ENCODE results near the gene TNXB.
"Not testable (repeated sequence)": the region's sequence is repeated elsewhere in the genome, so short reads cannot be mapped to it uniquely, and the experiment has no call there.

TNXB gene

DNA sequence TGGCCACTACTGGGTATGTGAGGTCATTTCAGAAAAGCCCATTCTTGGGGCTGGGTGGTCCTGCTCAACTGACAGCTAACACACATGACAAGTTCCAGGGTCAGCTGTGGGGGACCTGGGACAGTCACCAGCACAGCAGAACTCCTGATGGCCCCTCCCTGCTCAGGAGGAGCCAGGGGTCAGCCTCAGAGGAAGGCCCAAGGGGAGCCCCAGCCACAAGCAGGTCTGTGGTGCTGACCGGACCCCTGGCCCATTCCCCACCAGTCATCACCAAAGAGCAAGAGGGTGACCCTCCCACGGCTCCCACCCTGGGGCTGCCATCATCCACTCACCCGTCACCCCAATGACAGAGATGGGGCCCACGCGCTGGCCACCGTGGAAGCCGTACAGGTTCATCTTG, 52.9 kb downstream of the TNXB start:
- no peak for DNase-seq

DNA sequence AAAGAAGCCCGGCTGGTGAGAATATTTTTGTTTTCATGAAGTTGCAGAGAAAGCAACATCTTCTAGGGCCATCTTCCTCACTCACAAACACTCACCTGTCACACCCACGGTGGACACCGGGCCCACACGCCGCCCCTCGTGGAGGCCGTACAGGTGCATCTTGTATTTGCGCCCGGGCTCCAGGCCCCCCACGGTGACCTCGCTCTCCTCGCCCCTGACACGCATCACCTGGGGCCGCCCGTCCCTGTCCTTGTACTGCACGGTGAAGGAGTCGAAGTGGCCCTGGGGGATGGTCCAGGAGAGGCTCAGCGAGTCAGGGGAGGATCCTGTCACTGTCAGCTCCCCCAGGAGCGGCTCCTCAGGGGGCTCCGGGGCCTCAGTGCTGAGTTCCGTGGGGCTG, 53.4 kb downstream of the TNXB start:
- DNase-seq, result not testable (repeated sequence)

DNA sequence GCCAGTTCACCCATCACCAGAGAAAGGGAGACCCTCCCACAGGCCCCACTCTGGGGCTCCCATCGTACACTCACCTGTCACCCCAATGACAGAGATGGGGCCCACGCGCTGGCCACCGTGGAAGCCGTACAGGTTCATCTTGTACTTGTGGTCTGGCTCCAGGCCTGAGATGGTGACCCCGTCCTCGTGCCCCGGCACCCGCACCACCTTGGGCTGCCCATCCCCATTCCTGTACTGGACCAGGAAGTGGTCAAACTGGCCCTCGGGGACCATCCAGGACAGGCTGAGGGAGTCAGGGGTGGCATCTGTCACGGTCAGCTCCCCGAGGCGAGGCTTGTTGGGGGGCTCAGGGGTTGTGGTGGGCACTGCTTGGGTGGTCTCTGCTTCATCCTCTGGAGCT, 55.8 kb downstream of the TNXB start:
- DNase-seq, result not testable (repeated sequence)

DNA sequence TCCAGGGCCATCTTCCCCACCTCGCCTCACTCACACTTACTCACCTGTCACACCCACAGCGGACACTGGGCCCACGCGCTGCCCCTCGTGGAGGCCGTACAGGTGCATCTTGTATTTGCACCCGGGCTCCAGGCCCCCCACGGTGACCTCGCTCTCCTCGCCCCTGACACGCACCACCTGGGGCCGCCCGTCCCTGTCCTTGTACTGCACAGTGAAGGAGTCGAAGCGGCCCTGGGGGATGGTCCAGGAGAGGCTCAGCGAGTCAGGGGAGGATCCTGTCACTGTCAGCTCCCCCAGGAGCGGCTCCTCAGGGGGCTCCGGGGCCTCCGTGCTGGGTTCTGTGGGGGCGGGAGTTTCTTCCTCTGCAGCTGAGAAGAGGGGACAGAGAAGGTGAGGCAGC, 56.5 kb downstream of the TNXB start:
- not testable (repeated sequence) for DNase-seq

DNA sequence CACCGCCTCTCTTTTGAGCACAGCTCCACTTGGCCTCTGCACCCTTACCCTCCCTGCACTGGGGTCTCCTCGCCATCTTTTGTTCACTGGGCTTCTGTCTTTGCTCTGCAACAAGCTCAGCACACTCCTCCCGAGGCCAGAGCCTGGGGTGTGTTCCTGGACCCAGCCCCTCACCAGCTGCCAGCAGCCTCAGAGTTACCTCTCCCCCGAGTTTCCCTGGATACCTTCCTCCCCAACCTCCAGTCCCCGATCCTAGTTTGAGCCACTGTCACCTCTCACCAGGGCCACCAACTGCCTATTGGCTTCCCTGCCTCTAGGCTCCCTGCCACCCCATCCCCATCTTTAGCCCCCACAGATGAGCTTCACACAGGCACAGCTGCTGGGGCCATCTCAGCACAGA, 58.6 kb downstream of the TNXB start:
- no peak for DNase-seq

DNA sequence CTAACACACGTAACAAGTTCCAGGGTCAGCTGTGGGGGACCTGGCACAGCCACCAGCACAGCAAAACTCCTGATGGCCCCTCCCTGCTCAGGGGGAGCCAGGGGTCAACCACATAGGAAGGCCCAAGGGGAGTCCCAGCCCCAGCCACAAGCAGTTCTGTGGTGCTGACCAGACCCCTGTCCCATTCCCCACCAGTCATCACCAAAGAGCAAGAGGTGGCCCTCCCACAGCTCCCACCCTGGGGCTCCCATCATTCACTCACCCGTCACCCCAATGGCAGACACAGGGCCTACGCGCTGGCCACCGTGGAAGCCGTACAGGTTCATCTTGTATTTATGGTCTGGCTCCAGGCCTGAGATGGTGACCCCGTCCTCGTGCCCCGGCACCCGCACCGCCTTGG, 59.4 kb downstream of the TNXB start:
- not testable (repeated sequence) for DNase-seq

DNA sequence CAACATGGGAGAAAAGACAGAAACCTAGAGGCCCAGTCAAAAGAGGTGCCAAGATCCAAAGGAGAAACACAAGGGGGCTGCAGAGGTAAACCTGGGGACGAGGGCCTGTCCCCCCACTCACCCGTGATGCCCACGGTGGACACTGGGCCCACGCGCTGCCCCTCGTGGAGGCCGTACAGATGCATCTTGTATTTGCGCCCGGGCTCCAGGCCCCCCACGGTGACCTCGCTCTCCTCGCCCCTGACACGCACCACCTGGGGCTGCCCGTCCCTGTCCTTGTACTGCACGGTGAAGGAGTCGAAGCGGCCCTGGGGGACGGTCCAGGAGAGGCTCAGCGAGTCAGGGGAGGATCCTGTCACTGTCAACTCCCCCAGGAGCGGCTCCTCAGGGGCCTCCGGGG, 60.0 kb downstream of the TNXB start:
- DNase-seq, result not testable (repeated sequence)

DNA sequence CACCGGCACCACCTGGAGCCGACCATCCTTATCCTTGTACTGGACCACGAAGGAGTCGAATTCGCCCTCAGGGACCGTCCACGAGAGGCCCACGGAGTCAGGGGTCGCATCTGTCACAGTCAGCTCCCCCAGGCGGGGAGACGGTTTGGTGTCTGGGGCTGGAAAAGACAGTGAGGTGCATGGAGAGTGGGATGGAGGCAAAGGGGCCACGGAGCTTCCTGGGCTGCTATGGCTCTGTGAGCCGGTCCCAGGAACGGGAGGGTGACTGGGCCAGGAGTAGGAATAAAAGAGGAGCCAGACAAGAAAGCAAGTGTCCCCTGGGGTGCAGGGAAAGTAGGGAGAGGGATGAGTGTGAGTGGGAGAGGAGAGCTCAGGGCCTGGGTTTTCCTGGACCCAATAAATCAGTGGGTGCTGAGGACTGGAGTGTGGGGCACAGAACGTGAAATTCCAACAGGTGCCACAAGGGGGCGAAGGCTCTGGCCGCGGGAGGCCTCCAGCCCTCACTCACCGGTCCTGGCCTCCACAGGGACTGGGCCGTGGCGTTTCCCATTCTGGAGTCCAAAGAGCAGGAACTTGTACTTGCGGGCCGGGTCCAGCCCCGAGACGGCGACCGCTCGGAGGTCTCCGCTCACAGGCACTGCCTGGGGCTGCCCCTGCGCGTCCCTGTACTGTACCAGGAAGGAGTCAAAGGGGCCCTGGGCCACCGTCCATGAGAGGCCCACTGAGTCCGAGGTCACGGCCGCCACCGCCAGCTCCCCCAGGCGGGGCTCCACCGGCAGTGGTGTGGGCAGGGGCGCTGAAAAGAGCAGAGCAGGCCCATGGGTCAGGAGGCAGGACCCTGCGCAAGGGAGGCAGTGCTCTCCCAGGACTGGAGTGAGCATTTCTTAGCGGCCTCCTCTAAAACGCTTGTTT, 61.0 kb downstream of the TNXB start:
- peak; percentile 28 to 64 (median 46) for DNase-seq

DNA sequence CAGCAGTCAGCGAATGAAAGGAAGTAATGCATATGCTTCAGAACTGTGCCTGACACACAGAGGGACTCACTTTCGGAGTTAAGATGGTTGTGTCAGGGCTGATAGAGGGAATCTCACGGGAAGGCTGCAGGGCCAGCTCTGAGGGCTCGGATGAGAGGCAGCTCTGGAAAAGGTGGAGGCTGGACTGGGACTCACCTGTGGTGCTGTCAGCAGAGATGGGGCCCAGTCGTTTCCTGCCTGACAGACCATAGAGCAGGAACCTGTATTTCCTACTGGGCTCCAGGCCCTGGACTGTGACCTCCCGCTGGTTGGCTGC, 61.6 kb downstream of the TNXB start:
- DNase-seq, result no peak

DNA sequence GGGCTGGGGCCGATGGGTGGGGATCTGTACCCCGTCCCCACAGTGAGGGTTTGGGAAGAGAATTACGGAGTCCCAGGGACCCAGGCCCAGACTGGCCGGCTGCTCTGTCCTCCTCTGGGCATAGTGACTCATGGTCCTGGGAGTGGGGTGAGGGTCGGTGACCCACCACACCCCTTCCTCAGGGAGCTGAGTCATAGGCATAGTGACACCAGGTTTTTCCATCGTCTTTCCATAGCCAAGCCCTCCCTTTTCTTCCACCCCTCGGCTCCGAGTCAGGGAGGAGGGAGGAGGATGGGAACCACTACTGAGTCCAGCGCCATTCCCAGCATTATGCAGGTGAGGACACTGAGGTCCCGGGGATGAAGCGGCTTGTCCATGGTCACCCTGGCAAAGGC, 62.1 kb downstream of the TNXB start:
- DNase-seq, result no peak

DNA sequence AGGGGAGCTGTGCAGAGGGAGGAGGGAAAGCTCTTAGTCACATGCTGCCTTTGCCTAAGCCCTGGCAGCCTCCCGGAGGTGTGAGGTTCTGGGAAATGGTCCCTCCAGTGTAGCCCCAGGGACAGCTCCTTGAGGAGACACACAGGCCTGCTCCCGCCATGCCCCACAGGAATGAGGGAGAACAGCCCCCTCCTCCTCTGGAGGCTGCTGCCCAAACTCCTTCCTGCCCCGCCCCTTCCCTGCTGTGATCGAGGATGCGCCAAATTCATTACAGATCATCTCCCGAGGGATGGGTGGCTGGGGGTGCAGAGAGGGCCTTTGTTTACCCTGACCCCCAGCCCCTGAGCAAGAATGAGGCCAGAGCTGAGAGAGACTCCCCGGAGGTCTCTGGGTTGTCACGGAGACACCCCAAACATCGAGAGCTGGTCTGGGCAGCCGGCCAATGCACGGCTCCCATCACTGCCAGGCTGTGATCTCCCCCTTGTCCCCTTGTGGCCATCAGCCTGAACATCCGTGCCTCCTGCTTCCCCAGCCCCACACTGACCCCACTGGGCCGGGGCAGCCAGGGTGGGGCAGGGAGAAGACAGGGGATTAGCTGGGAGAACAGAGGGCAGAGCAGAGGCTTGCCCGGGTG, 62.6 kb downstream of the TNXB start:
- no peak for DNase-seq

DNA sequence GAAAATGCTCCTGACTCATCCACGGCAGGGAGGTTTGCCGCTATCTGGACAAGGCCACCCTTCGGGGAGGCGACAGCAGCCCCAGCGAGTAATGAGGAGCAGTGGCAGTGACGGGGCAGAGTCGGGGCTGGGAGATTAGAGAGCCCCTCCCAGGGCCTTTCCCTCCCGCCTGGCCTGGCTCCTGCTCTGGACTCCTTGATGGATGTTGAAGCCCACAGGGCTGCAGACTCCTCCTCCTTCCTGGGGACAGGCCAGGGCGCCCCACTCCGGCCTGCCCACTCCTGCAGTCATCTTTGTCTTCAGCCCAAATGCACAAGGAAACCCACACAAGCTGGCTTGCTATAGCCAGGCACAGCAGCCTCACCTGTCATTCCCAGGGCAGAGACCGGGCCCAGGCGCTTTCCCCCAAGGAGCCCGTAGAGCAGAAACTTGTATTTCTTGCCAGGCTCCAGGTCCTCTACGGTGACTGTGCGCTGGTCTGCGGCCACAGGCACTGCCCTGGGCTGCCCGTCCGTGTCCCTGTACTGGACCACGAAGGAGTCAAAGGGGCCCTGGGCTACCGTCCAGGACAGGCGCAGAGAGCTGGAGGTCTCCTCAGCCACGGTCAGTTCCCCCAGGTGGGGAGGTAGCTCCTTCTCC, 63.2 kb downstream of the TNXB start:
- no peak for DNase-seq

DNA sequence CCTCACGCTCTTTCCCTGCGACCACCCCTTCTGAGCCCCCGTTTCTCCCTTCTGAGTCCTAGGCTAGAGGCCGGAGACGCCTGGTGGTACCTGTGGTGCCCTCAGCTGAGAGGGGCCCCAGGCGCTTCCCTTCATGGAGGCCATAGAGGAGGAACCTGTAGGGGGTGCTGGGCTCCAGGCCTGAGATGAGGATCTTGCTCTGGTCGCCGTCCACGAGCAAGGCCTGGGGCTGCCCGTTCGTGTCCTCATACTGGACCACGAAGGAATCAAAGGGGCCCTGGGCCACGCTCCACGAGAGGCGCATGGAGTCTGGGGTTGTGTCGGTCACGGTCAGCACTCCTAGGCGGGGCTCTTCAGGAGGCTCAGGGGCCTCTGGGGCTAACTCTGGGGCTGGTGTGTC, 64.2 kb downstream of the TNXB start:
- not testable (repeated sequence) for DNase-seq

DNA sequence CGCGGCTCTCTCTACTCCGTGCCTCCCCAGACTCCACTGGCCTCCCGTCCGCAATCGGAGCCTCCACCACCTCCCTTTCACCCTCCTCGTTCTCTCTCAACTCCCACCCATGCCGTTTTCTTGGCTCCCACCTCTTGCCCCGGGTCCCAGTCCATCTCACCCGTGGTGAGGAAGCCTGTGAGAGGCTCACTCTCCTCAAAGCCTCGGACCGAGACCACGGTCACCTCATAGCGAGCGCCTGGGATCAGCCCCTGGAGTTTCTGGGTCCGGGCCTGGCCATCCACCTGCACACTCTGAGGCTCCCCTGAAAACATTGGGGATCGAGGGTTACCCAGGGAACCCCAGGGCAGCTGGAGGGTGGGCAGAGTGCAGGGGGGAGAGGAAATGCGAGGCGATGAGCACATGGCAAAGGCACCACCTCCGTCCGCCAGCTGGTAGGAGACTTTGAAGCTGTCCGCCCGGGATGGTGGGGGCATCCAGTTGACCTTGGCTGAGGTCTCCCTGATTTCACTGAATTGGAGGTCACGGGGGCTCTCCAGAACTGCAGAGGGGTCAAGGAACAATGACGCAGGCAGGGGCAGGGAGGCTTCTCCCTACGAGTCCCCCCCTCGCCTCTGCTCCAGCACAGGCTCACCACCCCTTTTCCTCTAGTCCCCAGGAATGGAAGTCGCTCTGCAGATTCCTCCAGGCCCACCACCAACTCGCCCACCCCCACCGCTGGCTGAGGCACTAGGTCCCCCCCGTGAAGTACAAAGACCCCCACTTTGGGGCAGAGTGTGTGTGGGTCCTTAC, 65.4 kb downstream of the TNXB start:
- not testable (repeated sequence) for DNase-seq

DNA sequence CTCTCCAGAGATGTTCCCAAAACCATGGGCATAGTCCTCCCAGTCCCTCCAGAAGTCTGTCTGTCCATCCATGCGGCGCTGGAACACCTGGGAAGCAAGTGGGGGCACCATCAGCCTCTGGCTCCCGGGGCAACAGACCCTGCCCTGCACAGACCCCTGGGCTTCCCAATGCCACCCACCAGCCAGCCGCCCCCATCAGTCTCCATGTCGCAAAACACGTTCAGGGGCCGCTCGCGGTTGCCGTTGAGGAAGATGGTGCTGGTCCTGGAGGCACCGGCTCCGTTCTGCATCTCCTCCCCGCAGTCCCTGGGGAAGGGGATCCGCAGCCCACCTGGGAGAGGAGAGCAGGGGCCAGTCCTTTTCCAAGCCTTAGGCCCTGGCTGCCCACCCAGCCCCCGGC, 66.9 kb downstream of the TNXB start:
- DNase-seq, result not testable (repeated sequence)

DNA sequence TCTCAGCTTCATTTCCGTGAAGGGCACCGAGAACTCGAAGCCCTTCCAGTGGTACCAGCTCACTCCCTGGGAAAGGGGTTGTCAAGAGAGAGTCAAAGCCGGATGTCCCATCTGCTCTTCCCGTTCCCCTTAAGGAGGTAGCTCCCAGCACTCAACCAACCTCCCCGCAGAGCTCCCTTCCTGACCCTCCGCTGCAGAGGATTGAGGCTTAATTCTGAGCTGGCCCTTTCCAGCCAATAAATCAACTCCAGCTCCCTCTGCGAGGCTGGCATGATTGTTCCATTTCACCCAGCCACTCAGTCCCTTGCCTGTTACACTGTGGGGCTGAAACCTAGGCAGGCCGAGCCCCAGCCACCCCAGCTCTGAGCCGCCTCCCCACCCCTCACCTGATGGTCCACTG, 67.8 kb downstream of the TNXB start:
- not testable (repeated sequence) for DNase-seq

DNA sequence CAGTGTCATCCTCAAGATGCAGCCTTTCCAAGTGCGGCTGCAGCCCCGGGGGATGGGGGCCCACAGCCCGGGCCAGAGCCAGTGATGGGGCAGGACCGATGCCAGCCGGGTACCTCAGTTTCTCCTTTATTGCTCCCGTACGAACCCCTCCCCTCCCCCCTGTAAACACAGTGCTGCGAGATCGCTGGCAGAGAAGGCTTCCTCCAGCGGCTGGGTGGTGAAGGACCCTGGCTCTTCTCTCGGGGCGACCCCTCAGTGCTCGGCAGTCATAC, 68.2 kb downstream of the TNXB start:
- not testable (repeated sequence) for DNase-seq

DNA sequence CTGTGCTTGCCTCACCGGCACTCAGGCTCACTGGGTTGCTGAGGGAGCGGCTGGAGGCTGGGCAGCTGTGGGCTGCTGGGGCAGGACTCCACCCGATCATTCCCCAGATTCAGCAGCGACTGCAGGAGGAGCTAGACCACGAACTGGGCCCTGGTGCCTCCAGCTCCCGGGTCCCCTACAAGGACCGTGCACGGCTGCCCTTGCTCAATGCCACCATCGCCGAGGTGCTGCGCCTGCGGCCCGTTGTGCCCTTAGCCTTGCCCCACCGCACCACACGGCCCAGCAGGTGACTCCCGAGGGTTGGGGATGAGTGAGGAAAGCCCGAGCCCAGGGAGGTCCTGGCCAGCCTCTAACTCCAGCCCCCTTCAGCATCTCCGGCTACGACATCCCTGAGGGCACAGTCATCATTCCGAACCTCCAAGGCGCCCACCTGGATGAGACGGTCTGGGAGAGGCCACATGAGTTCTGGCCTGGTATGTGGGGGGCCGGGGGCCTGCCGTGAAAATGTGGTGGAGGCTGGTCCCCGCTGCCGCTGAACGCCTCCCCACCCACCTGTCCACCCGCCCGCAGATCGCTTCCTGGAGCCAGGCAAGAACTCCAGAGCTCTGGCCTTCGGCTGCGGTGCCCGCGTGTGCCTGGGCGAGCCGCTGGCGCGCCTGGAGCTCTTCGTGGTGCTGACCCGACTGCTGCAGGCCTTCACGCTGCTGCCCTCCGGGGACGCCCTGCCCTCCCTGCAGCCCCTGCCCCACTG, 68.7 kb downstream of the TNXB start:
- DNase-seq, result not testable (repeated sequence)

DNA sequence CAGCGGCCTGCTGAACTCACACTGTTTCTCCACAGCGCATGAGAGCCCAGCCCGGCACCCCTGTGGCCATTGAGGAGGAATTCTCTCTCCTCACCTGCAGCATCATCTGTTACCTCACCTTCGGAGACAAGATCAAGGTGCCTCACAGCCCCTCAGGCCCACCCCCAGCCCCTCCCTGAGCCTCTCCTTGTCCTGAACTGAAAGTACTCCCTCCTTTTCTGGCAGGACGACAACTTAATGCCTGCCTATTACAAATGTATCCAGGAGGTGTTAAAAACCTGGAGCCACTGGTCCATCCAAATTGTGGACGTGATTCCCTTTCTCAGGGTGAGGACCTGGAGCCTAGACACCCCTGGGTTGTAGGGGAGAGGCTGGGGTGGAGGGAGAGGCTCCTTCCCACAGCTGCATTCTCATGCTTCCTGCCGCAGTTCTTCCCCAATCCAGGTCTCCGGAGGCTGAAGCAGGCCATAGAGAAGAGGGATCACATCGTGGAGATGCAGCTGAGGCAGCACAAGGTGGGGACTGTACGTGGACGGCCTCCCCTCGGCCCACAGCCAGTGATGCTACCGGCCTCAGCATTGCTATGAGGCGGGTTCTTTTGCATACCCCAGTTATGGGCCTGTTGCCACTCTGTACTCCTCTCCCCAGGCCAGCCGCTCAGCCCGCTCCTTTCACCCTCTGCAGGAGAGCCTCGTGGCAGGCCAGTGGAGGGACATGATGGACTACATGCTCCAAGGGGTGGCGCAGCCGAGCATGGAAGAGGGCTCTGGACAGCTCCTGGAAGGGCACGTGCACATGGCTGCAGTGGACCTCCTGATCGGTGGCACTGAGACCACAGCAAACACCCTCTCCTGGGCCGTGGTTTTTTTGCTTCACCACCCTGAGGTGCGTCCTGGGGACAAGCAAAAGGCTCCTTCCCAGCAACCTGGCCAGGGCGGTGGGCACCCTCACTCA, 69.5 kb downstream of the TNXB start:
- DNase-seq, result not testable (repeated sequence)

DNA sequence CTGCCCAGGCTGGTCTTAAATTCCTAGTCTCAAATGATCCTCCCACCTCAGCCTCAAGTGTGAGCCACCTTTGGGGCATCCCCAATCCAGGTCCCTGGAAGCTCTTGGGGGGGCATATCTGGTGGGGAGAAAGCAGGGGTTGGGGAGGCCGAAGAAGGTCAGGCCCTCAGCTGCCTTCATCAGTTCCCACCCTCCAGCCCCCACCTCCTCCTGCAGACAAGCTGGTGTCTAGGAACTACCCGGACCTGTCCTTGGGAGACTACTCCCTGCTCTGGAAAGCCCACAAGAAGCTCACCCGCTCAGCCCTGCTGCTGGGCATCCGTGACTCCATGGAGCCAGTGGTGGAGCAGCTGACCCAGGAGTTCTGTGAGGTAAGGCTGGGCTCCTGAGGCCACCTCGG, 70.3 kb downstream of the TNXB start:
- not testable (repeated sequence) for DNase-seq

Measured in activated CD4-positive, CD25-positive, alpha-beta regulatory T cell (primary cell).